ENCODE measurements around the gene RALGPS1. TPM values are rescaled to one million over a fixed set of nuclear protein-coding genes. Genes with fewer than 3 reads are reported as not detected.
"Not testable (repeated sequence)": the region's sequence is repeated elsewhere in the genome, so short reads cannot be mapped to it uniquely, and the experiment has no call there.

The RALGPS1 gene
- total and polyA plus RNA-seq, 4 experiments from 2014 or later = 0.84 to 10.3 (median 5.8) TPM

GRCh38 chr9:127140842-127141675 lies 226.5 kb downstream of the RALGPS1 start:
- Histone ChIP-seq H3K36me3 (ENCODE audit: insufficient read depth, low read length) (no peaks in the 10 kb centered on the region), H3K9me3 (ENCODE audit: control insufficient read depth in 1 of 2, low read length in 2 of 2) (no peaks in the 10 kb centered on the region), H3K4me3 (ENCODE audit: low read length in 2 of 2) (no peak overlapping the region), H3K27me3 (ENCODE audit: insufficient read depth, low read length) (no peaks in the 10 kb centered on the region), H3K4me1 (ENCODE audit: insufficient read depth, low read length) (no peaks in the 10 kb centered on the region), H3K27ac (ENCODE audit: low read depth, low read length) (no peak overlapping the region)
- H3K27me3 Mint-ChIP-seq = peaks cover 0 to 1% of the 10 kb centered on the region in 2 donors
- CTCF ChIA-PET (ENCODE audit: partially characterized antibody) = no interaction called here
- peak overlapping the region in 1 of 7 donors; percentile 18 for H3K27ac Mint-ChIP-seq
- H3K4me1 Mint-ChIP-seq = no peaks in the 10 kb centered on the region
- H3K4me3 Mint-ChIP-seq = no peak overlapping the region
- POLR2A ChIA-PET (ENCODE audit: partially characterized antibody) = no interaction called here
- H3K36me3 Mint-ChIP-seq = no peaks in the 10 kb centered on the region
- intact Hi-C loops (cut with micrococcal nuclease) = no loop called here
- H3K9me3 Mint-ChIP-seq = no peaks in the 10 kb centered on the region
- no peak for DNase-seq

- no peaks in the 10 kb centered on the region for H3K4me1 ChIP-seq (ENCODE audit: insufficient read depth, low read length)
- Mint-ChIP-seq H3K27ac (peak overlapping the region in 3 of 7 donors; percentile 13 to 70 (median 53)), H3K4me3 (no peak overlapping the region), H3K27me3 (peaks cover 0 to 1% of the 10 kb centered on the region in 2 donors), H3K9me3 (peaks cover 0 to 5% (median 0%) of the 10 kb centered on the region in 8 donors), H3K36me3 (no peaks in the 10 kb centered on the region), H3K4me1 (no peaks in the 10 kb centered on the region)
- intact Hi-C loops (cut with micrococcal nuclease) = no loop called here
- DNase-seq = no peak
- H3K9me3 ChIP-seq (ENCODE audit: control insufficient read depth in 1 of 2, low read length in 2 of 2) = no peaks in the 10 kb centered on the region
- ChIA-PET POLR2A (ENCODE audit: partially characterized antibody) (no interaction called here), CTCF (ENCODE audit: partially characterized antibody) (no interaction called here)
- H3K27me3 ChIP-seq (ENCODE audit: insufficient read depth, low read length) = no peaks in the 10 kb centered on the region
- H3K4me3 ChIP-seq (ENCODE audit: low read length in 2 of 2) = no peak overlapping the region
- no peaks in the 10 kb centered on the region for H3K36me3 ChIP-seq (ENCODE audit: insufficient read depth, low read length)
- H3K27ac ChIP-seq (ENCODE audit: low read depth, low read length) = no peak overlapping the region
Observed at GRCh38 chr9:127142291-127142690, 227.7 kb downstream of the RALGPS1 start.

GRCh38 chr9:127142931-127143464 lies 228.4 kb downstream of the RALGPS1 start:
- POLR2A ChIA-PET (ENCODE audit: partially characterized antibody) = no interaction called here
- H3K27ac Mint-ChIP-seq = no peak overlapping the region
- no peaks in the 10 kb centered on the region for H3K4me1 Mint-ChIP-seq

GRCh38 chr9:127143920-127144465 lies 229.4 kb downstream of the RALGPS1 start:
- Mint-ChIP-seq H3K4me1 (no peaks in the 10 kb centered on the region), H3K27me3 (peaks cover 0 to 1% of the 10 kb centered on the region in 2 donors), H3K36me3 (no peaks in the 10 kb centered on the region), H3K4me3 (no peak overlapping the region), H3K9me3 (peaks cover 0 to 5% (median 0%) of the 10 kb centered on the region in 8 donors), H3K27ac (no peak overlapping the region)
- Histone ChIP-seq H3K4me3 (ENCODE audit: low read length in 2 of 2) (no peak overlapping the region), H3K36me3 (ENCODE audit: insufficient read depth, low read length) (no peaks in the 10 kb centered on the region), H3K4me1 (ENCODE audit: insufficient read depth, low read length) (no peaks in the 10 kb centered on the region), H3K27ac (ENCODE audit: low read depth, low read length) (no peak overlapping the region), H3K27me3 (ENCODE audit: insufficient read depth, low read length) (no peaks in the 10 kb centered on the region), H3K9me3 (ENCODE audit: control insufficient read depth in 1 of 2, low read length in 2 of 2) (no peaks in the 10 kb centered on the region)
- no peak for DNase-seq
- intact Hi-C loops (cut with micrococcal nuclease) = no loop called here
- POLR2A ChIA-PET (ENCODE audit: partially characterized antibody) = no interaction called here
- CTCF ChIA-PET (ENCODE audit: partially characterized antibody) = no interaction called here

More at GRCh38 chr9:127142931-127143464, 228.4 kb downstream of the RALGPS1 start:
- Mint-ChIP-seq H3K9me3 (peaks cover 0 to 5% (median 0%) of the 10 kb centered on the region in 8 donors), H3K4me3 (no peak overlapping the region), H3K27me3 (peaks cover 0 to 1% of the 10 kb centered on the region in 2 donors), H3K36me3 (no peaks in the 10 kb centered on the region)
- H3K27ac ChIP-seq (ENCODE audit: low read depth, low read length) = no peak overlapping the region
- DNase-seq = no peak
- H3K4me1 ChIP-seq (ENCODE audit: insufficient read depth, low read length) = no peaks in the 10 kb centered on the region
- H3K9me3 ChIP-seq (ENCODE audit: control insufficient read depth in 1 of 2, low read length in 2 of 2) = no peaks in the 10 kb centered on the region
- CTCF ChIA-PET (ENCODE audit: partially characterized antibody) = no interaction called here
- H3K4me3 ChIP-seq (ENCODE audit: low read length in 2 of 2) = no peak overlapping the region
- no peaks in the 10 kb centered on the region for H3K36me3 ChIP-seq (ENCODE audit: insufficient read depth, low read length)
- intact Hi-C loops (cut with micrococcal nuclease) = no loop called here
- no peaks in the 10 kb centered on the region for H3K27me3 ChIP-seq (ENCODE audit: insufficient read depth, low read length)

GRCh38 chr9:127144670-127145445 lies 230.3 kb downstream of the RALGPS1 start:
- H3K27ac Mint-ChIP-seq = no peak overlapping the region
- intact Hi-C loops (cut with micrococcal nuclease) = no loop called here
- DNase-seq = no peak
- H3K27me3 ChIP-seq (ENCODE audit: insufficient read depth, low read length) = no peaks in the 10 kb centered on the region
- no peak overlapping the region for H3K4me3 ChIP-seq (ENCODE audit: low read length in 2 of 2)
- H3K4me1 ChIP-seq (ENCODE audit: insufficient read depth, low read length) = no peaks in the 10 kb centered on the region
- peaks cover 0 to 5% (median 0%) of the 10 kb centered on the region in 8 donors for H3K9me3 Mint-ChIP-seq
- H3K4me1 Mint-ChIP-seq = no peaks in the 10 kb centered on the region
- peaks cover 0 to 1% of the 10 kb centered on the region in 2 donors for H3K27me3 Mint-ChIP-seq
- no peaks in the 10 kb centered on the region for H3K36me3 ChIP-seq (ENCODE audit: insufficient read depth, low read length)
- H3K36me3 Mint-ChIP-seq = no peaks in the 10 kb centered on the region
- ChIA-PET CTCF (ENCODE audit: partially characterized antibody) (interaction anchor here (0.8 kb wide), 1 partner anchor 16 kb away, joined by 3 read pairs; no protein-coding TSS in a partner anchor), POLR2A (ENCODE audit: partially characterized antibody) (no interaction called here)
- no peaks in the 10 kb centered on the region for H3K9me3 ChIP-seq (ENCODE audit: control insufficient read depth in 1 of 2, low read length in 2 of 2)
- no peak overlapping the region for H3K4me3 Mint-ChIP-seq
- no peak overlapping the region for H3K27ac ChIP-seq (ENCODE audit: low read depth, low read length)

GRCh38 chr9:127146841-127147240 lies 232.3 kb downstream of the RALGPS1 start:
- H3K27ac ChIP-seq (ENCODE audit: low read depth, low read length); POLR2A ChIA-PET (ENCODE audit: partially characterized antibody); H3K4me1 ChIP-seq (ENCODE audit: insufficient read depth, low read length); H3K4me3 ChIP-seq (ENCODE audit: low read length in 2 of 2); H3K27ac Mint-ChIP-seq; H3K4me3 Mint-ChIP-seq; H3K9me3 ChIP-seq (ENCODE audit: control insufficient read depth in 1 of 2, low read length in 2 of 2); intact Hi-C loops (cut with micrococcal nuclease); H3K36me3 Mint-ChIP-seq; H3K36me3 ChIP-seq (ENCODE audit: insufficient read depth, low read length); H3K27me3 Mint-ChIP-seq; H3K4me1 Mint-ChIP-seq; H3K9me3 Mint-ChIP-seq; H3K27me3 ChIP-seq (ENCODE audit: insufficient read depth, low read length); DNase-seq: not testable (repeated sequence)
- CTCF ChIA-PET (ENCODE audit: partially characterized antibody) = interaction anchor here (1.2 kb wide), 1 partner anchor 161 kb away, joined by 3 read pairs; no protein-coding TSS in a partner anchor

- Mint-ChIP-seq H3K4me3 (no peak overlapping the region), H3K36me3 (no peaks in the 10 kb centered on the region), H3K27ac (no peak overlapping the region), H3K27me3 (peaks cover 0 to 1% of the 10 kb centered on the region in 2 donors), H3K4me1 (no peaks in the 10 kb centered on the region), H3K9me3 (peaks cover 0 to 5% (median 0%) of the 10 kb centered on the region in 8 donors)
- Histone ChIP-seq H3K27me3 (ENCODE audit: insufficient read depth, low read length) (no peaks in the 10 kb centered on the region), H3K9me3 (ENCODE audit: control insufficient read depth in 1 of 2, low read length in 2 of 2) (no peaks in the 10 kb centered on the region), H3K36me3 (ENCODE audit: insufficient read depth, low read length) (no peaks in the 10 kb centered on the region), H3K27ac (ENCODE audit: low read depth, low read length) (no peak overlapping the region), H3K4me3 (ENCODE audit: low read length in 2 of 2) (no peak overlapping the region), H3K4me1 (ENCODE audit: insufficient read depth, low read length) (no peaks in the 10 kb centered on the region)
- intact Hi-C loops (cut with micrococcal nuclease) = no loop called here
- POLR2A ChIA-PET (ENCODE audit: partially characterized antibody) = no interaction called here
- no peak for DNase-seq
- CTCF ChIA-PET (ENCODE audit: partially characterized antibody) = interaction anchor here (1.2 kb wide), 1 partner anchor 161 kb away, joined by 3 read pairs; no protein-coding TSS in a partner anchor
Observed at GRCh38 chr9:127147251-127147650, 232.7 kb downstream of the RALGPS1 start.
